ENCODE data around the gene EXOC3L1. TPM values are rescaled to one million over a fixed set of nuclear protein-coding genes. Genes with fewer than 3 reads are reported as not detected.

The EXOC3L1 gene
- total RNA-seq, 2 donors from 2014 or later, result 0.68 to 1.5 TPM

DNA sequence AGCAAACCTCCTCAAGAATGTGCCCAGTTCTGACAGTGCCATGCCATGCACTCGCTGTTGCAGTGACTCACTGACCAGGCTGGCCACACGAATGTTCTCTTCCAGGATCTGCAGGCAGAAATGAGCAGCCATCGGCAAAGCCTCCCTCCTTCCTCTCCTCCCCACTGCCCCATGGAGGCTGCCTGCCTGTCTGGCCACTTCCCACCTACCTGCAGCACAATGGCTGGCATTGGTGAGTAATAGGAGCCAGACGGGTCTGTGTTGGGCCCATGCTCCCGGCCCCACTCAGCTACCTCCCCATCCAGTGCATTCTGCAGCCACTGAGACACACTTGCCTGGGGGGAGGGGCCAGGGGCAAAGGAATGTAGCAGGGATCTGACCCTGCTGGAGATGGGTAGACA, 3.4 kb downstream of the EXOC3L1 start:
- no peak for DNase-seq (ENCODE audit: low spot score)
- H3K4me1 ChIP-seq (ENCODE audit: control insufficient read depth in 1 of 2, low read depth in 2 of 2), result peaks cover 13 to 27% of the 10 kb centered on the region in 2 donors
- no peak overlapping the region for H3K4me3 ChIP-seq
- H3K36me3 ChIP-seq, result no peaks in the 10 kb centered on the region
- no peak for ATAC-seq (ENCODE audit: insufficient number of reproducible peaks, low FRiP score, low read depth)
- H3K27me3 ChIP-seq (replicated peaks; ENCODE audit: insufficient read depth), result no peaks in the 10 kb centered on the region
- TF ChIP-seq, protein P1, sequence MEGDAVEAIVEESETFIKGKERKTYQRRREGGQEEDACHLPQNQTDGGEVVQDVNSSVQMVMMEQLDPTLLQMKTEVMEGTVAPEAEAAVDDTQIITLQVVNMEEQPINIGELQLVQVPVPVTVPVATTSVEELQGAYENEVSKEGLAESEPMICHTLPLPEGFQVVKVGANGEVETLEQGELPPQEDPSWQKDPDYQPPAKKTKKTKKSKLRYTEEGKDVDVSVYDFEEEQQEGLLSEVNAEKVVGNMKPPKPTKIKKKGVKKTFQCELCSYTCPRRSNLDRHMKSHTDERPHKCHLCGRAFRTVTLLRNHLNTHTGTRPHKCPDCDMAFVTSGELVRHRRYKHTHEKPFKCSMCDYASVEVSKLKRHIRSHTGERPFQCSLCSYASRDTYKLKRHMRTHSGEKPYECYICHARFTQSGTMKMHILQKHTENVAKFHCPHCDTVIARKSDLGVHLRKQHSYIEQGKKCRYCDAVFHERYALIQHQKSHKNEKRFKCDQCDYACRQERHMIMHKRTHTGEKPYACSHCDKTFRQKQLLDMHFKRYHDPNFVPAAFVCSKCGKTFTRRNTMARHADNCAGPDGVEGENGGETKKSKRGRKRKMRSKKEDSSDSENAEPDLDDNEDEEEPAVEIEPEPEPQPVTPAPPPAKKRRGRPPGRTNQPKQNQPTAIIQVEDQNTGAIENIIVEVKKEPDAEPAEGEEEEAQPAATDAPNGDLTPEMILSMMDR (IDR thresholded peaks at IDR 0.05), result no peak
- no peaks in the 10 kb centered on the region for H3K9me3 ChIP-seq
- no peak overlapping the region for H3K27ac ChIP-seq

GRCh38 chr16:67185651-67186134, 4.2 kb downstream of the EXOC3L1 start:
- no peak overlapping the region for H3K27ac ChIP-seq
- peak overlapping the region; percentile 90 for H3K4me3 ChIP-seq
- no peaks in the 10 kb centered on the region for H3K36me3 ChIP-seq
- no peaks in the 10 kb centered on the region for H3K9me3 ChIP-seq
- TF ChIP-seq, protein P1 (IDR thresholded peaks at IDR 0.05), result no peak
- peaks cover 11 to 31% of the 10 kb centered on the region in 2 donors for H3K4me1 ChIP-seq (ENCODE audit: control insufficient read depth in 1 of 2, low read depth in 2 of 2)
- ATAC-seq (ENCODE audit: insufficient number of reproducible peaks, low FRiP score, low read depth) (no peak), DNase-seq (ENCODE audit: low spot score) (no peak)
- no peaks in the 10 kb centered on the region for H3K27me3 ChIP-seq (replicated peaks; ENCODE audit: insufficient read depth)

GRCh38 chr16:67184995-67185650, 4.8 kb downstream of the EXOC3L1 start:
- Histone ChIP-seq H3K27ac (peak overlapping the region in 1 of 2 donors; percentile 89), H3K4me3 (peak overlapping the region; percentile 90), H3K9me3 (no peaks in the 10 kb centered on the region), H3K36me3 (no peaks in the 10 kb centered on the region), H3K4me1 (ENCODE audit: control insufficient read depth in 1 of 2, low read depth in 2 of 2) (peaks cover 11 to 31% of the 10 kb centered on the region in 2 donors), H3K27me3 (replicated peaks; ENCODE audit: insufficient read depth) (no peaks in the 10 kb centered on the region)
- ATAC-seq (ENCODE audit: insufficient number of reproducible peaks, low FRiP score, low read depth), result no peak
- TF ChIP-seq, protein P1 (IDR thresholded peaks at IDR 0.05), result peak; percentile 85
- peak; percentile 79 for DNase-seq (ENCODE audit: low spot score)

- Histone ChIP-seq H3K36me3 (no peaks in the 10 kb centered on the region), H3K9me3 (no peaks in the 10 kb centered on the region), H3K27ac (peak overlapping the region; percentile 84 to 89), H3K4me1 (ENCODE audit: control insufficient read depth in 1 of 2, low read depth in 2 of 2) (peaks cover 11 to 31% of the 10 kb centered on the region in 2 donors), H3K4me3 (peak overlapping the region; percentile 90), H3K27me3 (replicated peaks; ENCODE audit: insufficient read depth) (no peaks in the 10 kb centered on the region)
- TF ChIP-seq, protein P1 (IDR thresholded peaks at IDR 0.05), result no peak
- no peak for ATAC-seq (ENCODE audit: insufficient number of reproducible peaks, low FRiP score, low read depth)
- DNase-seq (ENCODE audit: low spot score), result no peak
Observed at GRCh38 chr16:67184453-67184994, 5.4 kb downstream of the EXOC3L1 start.

DNA sequence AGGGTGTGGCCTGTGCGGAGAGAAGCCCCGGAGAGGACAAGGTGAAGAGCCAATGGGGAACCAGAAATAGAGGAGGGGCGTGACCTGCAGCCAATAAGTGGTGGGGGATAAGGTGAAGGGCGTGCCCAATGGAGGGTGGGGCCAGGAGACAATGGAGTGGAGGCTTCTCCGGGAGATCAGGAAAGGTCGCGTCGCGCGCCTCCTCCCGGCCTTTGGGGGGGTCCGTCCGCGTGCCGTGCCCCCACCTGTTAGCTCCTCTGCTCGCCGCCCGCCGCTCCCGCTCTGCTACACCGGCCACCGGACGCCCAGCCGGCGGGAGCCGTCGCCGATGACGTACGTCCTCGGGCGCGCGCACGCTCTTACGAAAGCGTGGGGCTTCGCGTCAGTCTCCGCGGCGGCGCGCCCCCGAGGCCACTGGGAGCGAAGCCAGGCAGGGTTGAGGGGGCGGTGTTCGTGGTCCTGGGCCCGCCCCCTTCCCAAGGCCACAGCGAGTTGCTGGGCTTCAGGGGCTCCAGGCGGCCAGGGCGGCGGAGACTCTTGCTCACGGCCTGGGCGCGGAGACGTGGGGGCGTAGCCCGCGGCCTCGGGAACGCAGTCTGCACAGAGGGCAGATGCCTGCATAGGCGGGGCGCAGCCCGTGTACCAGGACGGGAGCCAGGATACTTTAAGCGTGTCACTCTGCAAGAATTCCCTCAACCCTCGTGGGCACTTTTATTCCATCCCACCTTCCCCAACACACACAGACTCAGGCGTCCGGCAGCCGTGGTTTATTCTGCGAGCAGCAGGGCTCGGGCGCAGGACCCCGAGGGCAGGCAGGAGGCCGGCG, 6.1 kb downstream of the EXOC3L1 start, which contains the start of gene MATCAP1:
Gene MATCAP1 (minus strand): TSS at position 337 of the 826 bp plus-strand sequence. CDS start 3,353 bp downstream, outside the sequence.
- H3K27me3 ChIP-seq (replicated peaks; ENCODE audit: insufficient read depth), result no peaks in the 10 kb centered on the region
- H3K9me3 ChIP-seq, result no peaks in the 10 kb centered on the region
- no peaks in the 10 kb centered on the region for H3K36me3 ChIP-seq
- DNase-seq (ENCODE audit: low spot score), result peak; percentile 92
- TF ChIP-seq, protein P1 (IDR thresholded peaks at IDR 0.05), result no peak
- peak; percentile 98 for ATAC-seq (ENCODE audit: insufficient number of reproducible peaks, low FRiP score, low read depth)
- peaks cover 11 to 33% of the 10 kb centered on the region in 2 donors for H3K4me1 ChIP-seq (ENCODE audit: control insufficient read depth in 1 of 2, low read depth in 2 of 2)
- H3K4me3 ChIP-seq, result peak within 1 kb of the TSS; percentile 90
- H3K27ac ChIP-seq, result peak within 1 kb of the TSS; percentile 84 to 89
